Measurements from ENCODE around the gene ASB10. TPM values are rescaled to one million over a fixed set of nuclear protein-coding genes. Genes with fewer than 3 reads are reported as not detected.

ASB10 gene
- polyA plus RNA-seq, 2 of the 4 experiments (the other 2 are of a cell fraction), result not detected

GRCh38 chr7:151209588-151209987 lies 22.5 kb upstream of the ASB10 start:
- CTCF ChIA-PET, result interaction anchor here (0.7 to 2.1 kb wide), 2 partner anchors 10 to 35 kb away, joined by 3 to 6 read pairs; no protein-coding TSS in a partner anchor
- WGBS (ENCODE audit: missing lambda C conversion rate), result 92% methylated on average over 6 of the region's 6 CpGs
- Histone ChIP-seq H3K4me3 (no peak overlapping the region), H3K27ac (no peak overlapping the region), H3K9me3 (no peaks in the 10 kb centered on the region), H3K4me2 (no peak overlapping the region), H3K4me1 (no peaks in the 10 kb centered on the region)
- POLR2A ChIA-PET, result no interaction called here
- no peak for TF ChIP-seq NFE2L2 (conservative IDR thresholded peaks at IDR 0.05; ENCODE audit: low read length)
- TF ChIP-seq SMC3 (IDR thresholded peaks at IDR 0.05), result no peak
- no peak for TF ChIP-seq FOXS1 (CRISPR knock-in tag; IDR thresholded peaks at IDR 0.05)
- TF ChIP-seq RCOR1 (IDR thresholded peaks at IDR 0.05; ENCODE audit: low read depth, low read length), result no peak
- TF ChIP-seq ZFP36 (IDR thresholded peaks at IDR 0.05; ENCODE audit: borderline replicate concordance, partially characterized antibody), result no peak
- no peak for TF ChIP-seq E2F6 (IDR thresholded peaks at IDR 0.05; ENCODE audit: borderline replicate concordance, low read depth)
- TF ChIP-seq ZNF302 (CRISPR knock-in tag; IDR thresholded peaks at IDR 0.05), result no peak
- TF ChIP-seq BCL3 (IDR thresholded peaks at IDR 0.05), result no peak
- TF ChIP-seq CBX2 (IDR thresholded peaks at IDR 0.05; ENCODE audit: borderline replicate concordance, low read depth), result no peak
- TF ChIP-seq RARB (CRISPR knock-in tag; IDR thresholded peaks at IDR 0.05), result no peak
- no peak for TF ChIP-seq MAFK (IDR thresholded peaks at IDR 0.05; ENCODE audit: partially characterized antibody)
- TF ChIP-seq, protein P1, sequence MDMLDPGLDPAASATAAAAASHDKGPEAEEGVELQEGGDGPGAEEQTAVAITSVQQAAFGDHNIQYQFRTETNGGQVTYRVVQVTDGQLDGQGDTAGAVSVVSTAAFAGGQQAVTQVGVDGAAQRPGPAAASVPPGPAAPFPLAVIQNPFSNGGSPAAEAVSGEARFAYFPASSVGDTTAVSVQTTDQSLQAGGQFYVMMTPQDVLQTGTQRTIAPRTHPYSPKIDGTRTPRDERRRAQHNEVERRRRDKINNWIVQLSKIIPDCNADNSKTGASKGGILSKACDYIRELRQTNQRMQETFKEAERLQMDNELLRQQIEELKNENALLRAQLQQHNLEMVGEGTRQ (IDR thresholded peaks at IDR 0.05), result no peak
- TF ChIP-seq BHLHE40 (IDR thresholded peaks at IDR 0.05; ENCODE audit: low read depth, low read length), result no peak
- no peak for TF ChIP-seq HDAC2 (IDR thresholded peaks at IDR 0.05)
- TF ChIP-seq GATA3 (IDR thresholded peaks at IDR 0.05; ENCODE audit: borderline replicate concordance), result no peak
- TF ChIP-seq MAZ (IDR thresholded peaks at IDR 0.05; ENCODE audit: borderline replicate concordance, low read depth, low read length), result no peak
- DNase-seq (ENCODE audit: low read depth in 1 of 2, low spot score in 1 of 2) (no peak), FAIRE-seq (no peak), ATAC-seq (no peak)

DNA sequence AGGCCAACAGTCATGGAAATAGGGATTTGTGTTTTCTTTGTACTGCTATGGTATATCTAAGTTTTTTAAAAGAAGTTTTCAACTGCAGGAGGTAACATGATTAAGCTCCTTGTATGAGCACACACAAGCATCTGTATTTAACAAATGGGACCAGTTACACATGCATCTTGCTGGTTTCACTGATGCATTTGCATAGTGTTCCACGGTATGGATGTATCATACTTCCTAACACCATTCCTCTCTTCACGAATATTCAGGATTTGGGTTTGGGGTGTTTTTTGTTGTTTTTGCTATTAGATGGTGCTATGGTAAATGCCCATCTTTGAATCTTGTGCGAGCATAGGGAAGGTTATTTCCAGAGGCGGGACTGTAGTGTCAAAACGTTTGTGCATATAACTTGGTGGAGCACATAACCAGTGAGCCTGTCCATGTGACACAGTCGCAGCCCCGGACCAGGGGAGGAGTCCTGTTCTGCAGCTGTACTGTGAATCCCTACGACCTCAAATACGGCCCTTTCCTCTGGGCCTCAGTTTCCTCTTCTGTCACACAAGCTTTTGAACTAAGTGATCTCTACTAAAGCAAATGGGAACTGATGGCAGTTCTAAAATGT lies 21.3 kb upstream of the ASB10 start:
- WGBS (ENCODE audit: missing lambda C conversion rate), result 58% methylated on average over 9 of the region's 9 CpGs
- CTCF ChIA-PET, result interaction anchor here (1.2 to 2.1 kb wide), 5 partner anchors 10 to 95 kb away, joined by 3 to 6 read pairs (median 3); no protein-coding TSS in a partner anchor
- FAIRE-seq (no peak), ATAC-seq (peak in 1 of 2 experiments; percentile 12; a peak in 1 of 6 replicates), DNase-seq (ENCODE audit: low read depth in 1 of 2, low spot score in 1 of 2) (no peak)
- no peak overlapping the region for H3K4me3 ChIP-seq
- H3K4me2 ChIP-seq, result no peak overlapping the region
- POLR2A ChIA-PET, result no interaction called here
- no peaks in the 10 kb centered on the region for H3K4me1 ChIP-seq
- no peaks in the 10 kb centered on the region for H3K9me3 ChIP-seq
- no peak overlapping the region for H3K27ac ChIP-seq
- no peak for TF ChIP-seq GATA3 (IDR thresholded peaks at IDR 0.05; ENCODE audit: borderline replicate concordance)
- no peak for TF ChIP-seq JUN (IDR thresholded peaks at IDR 0.05)
- TF ChIP-seq FOSB (CRISPR knock-in tag; IDR thresholded peaks at IDR 0.05), result no peak
- no peak for TF ChIP-seq SMC3 (IDR thresholded peaks at IDR 0.05)
- TF ChIP-seq, protein P2, sequence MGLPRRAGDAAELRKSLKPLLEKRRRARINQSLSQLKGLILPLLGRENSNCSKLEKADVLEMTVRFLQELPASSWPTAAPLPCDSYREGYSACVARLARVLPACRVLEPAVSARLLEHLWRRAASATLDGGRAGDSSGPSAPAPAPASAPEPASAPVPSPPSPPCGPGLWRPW (IDR thresholded peaks at IDR 0.05), result no peak
- no peak for TF ChIP-seq NPAS2 (CRISPR knock-in tag; IDR thresholded peaks at IDR 0.05; ENCODE audit: borderline replicate concordance)
- TF ChIP-seq NFE2L2 (conservative IDR thresholded peaks at IDR 0.05; ENCODE audit: low read length), result no peak
- no peak for TF ChIP-seq ZSCAN20 (CRISPR knock-in tag; IDR thresholded peaks at IDR 0.05)
- TF ChIP-seq CHD2 (IDR thresholded peaks at IDR 0.05; ENCODE audit: low read length, partially characterized antibody), result no peak

All from A549 (cell line).